Activated naive CD8-positive, alpha-beta T cell treated with anti-CD3 and anti-CD28 coated beads, Interleukin-2, amount 50 U/mL, for 16 hours (primary cell): Measurements from ENCODE around the gene APCDD1.

Experiments
- DNase-seq: peaks from one replicate; pipeline ENCODE4 v3.0.0-alpha.2; 2020; ENCODE audit warnings: low read depth, low spot score

APCDD1 gene

GRCh38 chr18:10453806-10454680 is at the start of gene APCDD1:
Gene APCDD1 (plus strand): TSS chr18:10454635. CDS start chr18:10454982, 347 bp downstream.
- no peak for DNase-seq

GRCh38 chr18:10405014-10405493 is 49.4 kb upstream of the APCDD1 start:
- no peak for DNase-seq

- DNase-seq, result no peak
These were observed 48.4 kb upstream of the APCDD1 start for GRCh38 chr18:10405816-10406663.

GRCh38 chr18:10408131-10408530 is 46.3 kb upstream of the APCDD1 start:
- DNase-seq, result no peak

GRCh38 chr18:10409041-10409440 is 45.4 kb upstream of the APCDD1 start:
- no peak for DNase-seq

GRCh38 chr18:10410472-10411308 is 43.7 kb upstream of the APCDD1 start:
- DNase-seq, result no peak

GRCh38 chr18:10412933-10413332 is 41.5 kb upstream of the APCDD1 start:
- DNase-seq, result no peak

- DNase-seq, result no peak
These were observed 40.7 kb upstream of the APCDD1 start for GRCh38 chr18:10413722-10414121.

GRCh38 chr18:10414293-10414842 is 40.1 kb upstream of the APCDD1 start:
- DNase-seq, result no peak

- DNase-seq, result no peak
These were observed 38.4 kb upstream of the APCDD1 start for GRCh38 chr18:10416065-10416464.

- DNase-seq, result no peak
These were observed 37.2 kb upstream of the APCDD1 start for GRCh38 chr18:10417191-10417590.

- no peak for DNase-seq
These were observed 36.8 kb upstream of the APCDD1 start for GRCh38 chr18:10417664-10418063.

- no peak for DNase-seq
These were observed 35.6 kb upstream of the APCDD1 start for GRCh38 chr18:10418836-10419235.

- DNase-seq, result no peak
These were observed 34.9 kb upstream of the APCDD1 start for GRCh38 chr18:10419420-10420103.

GRCh38 chr18:10420561-10421352 is 33.7 kb upstream of the APCDD1 start:
- DNase-seq, result no peak

GRCh38 chr18:10421859-10422258 is 32.6 kb upstream of the APCDD1 start:
- no peak for DNase-seq

- DNase-seq, result no peak
These were observed 31.7 kb upstream of the APCDD1 start for GRCh38 chr18:10422731-10423130.

- DNase-seq, result no peak
These were observed 29.7 kb upstream of the APCDD1 start for GRCh38 chr18:10424585-10425307.

GRCh38 chr18:10430677-10431076 is 23.8 kb upstream of the APCDD1 start:
- no peak for DNase-seq
